ENCODE measurements around the gene PRR18.

The PRR18 gene

DNA sequence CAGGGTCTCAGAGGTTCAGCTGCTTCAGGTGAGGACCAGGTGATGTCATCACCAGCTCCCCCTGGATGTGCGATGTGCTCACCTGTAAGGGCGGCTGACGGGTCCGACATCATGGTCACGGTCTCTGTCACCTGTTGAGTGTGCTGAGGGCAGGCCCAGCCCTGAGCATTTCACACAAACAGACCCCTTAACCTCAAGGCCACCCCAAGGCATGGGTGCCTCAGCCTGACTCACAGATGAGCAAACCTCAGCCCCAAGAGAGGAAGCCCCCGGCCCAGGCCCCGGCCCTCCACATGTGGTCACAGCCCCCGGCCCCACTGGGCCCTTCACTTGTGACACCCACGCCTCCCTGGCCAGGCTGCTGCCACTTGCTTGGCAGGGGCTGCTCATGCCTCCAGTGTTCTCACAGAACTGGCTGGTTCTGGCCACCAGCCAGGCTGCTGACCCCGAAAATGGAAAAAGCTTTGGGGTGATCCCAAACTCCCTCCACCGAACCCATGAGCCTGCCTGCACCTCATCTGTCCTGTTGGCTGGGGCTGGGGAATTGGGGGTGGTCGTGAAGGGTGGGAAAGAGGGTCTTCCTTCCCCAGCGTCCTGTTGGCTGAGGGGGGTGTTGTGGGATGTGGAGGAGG is 33.3 kb downstream of the PRR18 start:
- DNase-seq (ENCODE audit: low spot score): no peak

DNA sequence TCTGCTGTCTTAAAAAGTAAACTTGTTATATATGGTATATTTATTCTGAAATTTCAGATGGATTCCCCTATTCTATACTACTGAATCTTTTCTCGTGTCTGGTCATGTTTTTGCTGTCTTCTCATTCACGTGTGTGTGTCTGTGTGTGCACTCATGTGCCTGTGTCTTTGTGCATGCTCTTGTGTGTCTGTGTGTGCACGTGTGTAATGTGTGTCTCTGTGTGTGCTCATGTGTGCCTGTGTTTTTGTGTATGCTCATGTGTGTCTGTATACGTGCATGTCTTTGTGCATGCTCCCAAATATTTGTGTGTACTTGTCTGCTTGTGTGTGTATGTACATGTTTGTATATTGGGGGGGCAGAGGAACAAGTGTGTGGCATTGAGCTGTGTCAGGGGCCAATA is 34.0 kb downstream of the PRR18 start:
- no peak for DNase-seq (ENCODE audit: low spot score)

DNA sequence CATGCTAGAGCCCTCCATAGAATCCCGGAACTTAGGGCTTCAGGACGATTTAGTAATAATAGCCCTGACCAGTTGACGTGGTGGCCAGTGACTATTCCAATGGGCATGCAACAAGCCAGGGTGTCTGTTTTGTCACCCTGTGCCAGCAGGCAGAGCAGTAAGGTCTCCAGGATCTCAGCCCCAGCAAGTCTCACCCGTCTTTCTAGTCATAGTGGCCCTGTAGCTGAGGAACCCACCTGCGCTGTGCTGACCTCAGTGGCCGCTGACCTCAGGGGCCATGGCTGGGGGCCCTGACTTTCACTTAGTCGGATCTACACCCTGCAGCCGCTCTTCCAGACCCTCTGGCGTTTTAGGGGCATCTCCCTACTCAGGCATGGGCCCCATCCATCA is 36.8 kb downstream of the PRR18 start:
- DNase-seq (ENCODE audit: low spot score): no peak

DNA sequence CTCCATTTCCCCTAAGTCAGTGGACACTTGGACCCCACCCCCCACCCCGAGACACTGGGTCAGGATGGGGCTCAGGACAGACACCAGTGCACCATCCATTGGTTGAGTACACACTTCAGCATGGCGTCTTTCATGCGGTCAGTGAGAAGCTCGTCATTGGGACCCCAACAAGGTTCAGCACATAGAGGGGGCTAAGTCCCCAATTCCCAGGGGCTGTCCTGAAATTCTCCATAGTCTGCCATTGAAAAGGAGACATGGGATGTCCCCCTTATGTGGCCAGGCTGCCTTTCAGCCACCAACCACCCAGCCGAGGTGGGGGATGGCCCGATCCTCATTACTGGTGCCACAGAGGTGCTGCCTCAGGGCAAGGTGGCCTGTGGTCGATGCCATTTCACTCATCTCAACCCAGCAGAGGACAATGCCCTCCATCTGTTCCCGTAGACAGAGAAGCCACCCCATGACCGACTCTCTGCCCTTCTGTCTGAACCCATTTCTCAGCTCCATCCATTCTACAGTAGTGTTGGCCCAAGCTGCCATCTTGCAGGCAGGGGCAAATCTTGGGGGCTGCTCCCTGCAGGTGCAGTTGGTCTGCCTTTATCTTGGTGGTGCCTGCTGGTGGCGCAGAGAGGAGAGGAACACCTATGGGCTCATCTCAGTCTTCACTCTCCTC is 37.4 kb downstream of the PRR18 start:
- DNase-seq (ENCODE audit: low spot score): no peak

DNA sequence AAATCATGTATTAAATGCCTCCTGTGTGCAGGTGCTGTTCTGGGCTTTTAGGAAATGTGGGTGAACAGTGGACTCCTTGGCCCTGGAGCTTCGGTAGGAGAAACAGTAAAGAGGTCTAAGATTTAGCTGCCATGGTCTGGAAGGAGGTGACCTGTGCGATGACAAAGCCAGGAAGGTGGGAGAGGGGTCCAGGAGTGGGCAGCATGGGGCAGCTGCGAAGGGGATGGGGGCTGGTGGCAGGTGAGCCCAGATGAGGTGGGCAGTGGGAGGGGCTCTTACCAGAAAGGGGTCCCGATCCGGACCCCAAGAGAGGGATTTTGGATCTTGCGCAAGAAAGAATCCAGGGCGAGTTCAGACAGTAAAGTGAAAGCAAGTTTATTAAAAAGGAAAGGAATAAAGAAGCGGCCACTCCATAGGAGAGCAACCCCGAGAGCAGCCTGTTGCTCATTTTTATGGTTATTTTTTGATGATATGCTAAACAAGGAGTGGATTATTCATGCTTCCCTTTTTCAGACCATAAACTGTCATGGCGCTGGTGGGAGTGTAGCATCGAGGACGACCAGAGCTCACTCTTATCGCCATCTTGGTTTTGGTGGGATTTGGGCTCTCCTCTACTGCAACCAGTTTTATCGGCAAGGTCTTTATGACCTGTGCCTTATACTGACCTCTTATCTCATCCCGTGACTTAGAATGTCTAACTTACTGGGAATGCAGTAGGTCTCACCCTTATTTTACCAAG is 38.7 kb downstream of the PRR18 start:
- DNase-seq (ENCODE audit: low spot score): no peak

DNA sequence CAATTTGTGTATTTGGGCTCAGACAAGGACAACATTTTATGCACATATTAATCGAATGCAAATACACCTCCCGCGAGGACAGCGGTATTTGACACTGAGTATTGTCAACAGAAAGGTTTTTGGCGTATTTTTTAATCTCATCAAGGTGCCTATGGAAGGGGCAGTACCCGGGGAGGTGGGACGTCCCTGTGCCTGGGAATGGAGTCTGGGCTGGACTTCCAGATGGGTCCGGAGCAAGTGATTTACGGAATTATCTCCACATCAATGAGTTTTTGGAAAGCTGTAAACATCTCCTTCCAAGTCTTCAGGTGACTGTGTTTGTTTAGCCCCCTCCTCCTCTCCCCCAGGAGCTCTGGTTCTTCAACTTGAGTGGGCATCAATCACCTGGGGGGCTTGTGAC is 39.8 kb downstream of the PRR18 start:
- no peak for DNase-seq (ENCODE audit: low spot score)

DNA sequence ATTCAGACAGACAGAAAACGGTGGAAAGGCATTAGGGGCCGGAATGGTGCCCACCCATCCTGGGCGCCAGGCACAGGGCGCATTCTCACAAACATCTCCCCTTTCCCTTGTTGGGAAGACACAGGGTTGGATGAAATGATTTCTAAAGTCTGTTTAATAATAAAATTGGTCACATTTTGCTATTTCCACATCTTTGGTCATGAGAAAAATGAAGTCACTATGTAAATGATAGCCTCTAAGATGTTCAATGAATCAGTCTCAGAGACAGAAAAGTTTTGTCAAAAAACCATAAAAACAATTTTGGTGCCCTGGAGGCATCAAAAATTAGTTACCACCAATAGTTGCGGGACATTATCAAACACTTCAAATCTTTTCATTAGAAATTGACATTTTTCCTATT is 40.7 kb downstream of the PRR18 start:
- no peak for DNase-seq (ENCODE audit: low spot score)

DNA sequence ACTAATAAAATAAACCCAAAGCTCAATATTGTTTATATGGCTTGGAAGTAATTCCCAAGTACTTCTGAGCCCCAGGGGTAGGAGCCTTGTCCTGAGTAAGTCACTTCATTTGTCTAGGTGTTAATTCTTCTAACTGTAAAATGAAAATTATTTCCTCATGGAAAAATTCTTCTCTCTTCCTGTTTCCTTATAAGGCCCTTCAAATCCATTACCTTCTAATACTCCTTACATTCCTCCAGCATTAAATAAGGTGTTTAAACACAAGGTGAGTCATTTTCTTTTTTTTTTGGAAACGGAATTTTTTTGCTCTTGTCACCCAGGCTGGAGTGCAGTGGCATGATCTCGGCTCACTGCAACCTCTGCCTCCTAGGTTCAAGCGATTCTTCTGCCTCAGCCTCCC is 41.9 kb downstream of the PRR18 start:
- no peak for DNase-seq (ENCODE audit: low spot score)

DNA sequence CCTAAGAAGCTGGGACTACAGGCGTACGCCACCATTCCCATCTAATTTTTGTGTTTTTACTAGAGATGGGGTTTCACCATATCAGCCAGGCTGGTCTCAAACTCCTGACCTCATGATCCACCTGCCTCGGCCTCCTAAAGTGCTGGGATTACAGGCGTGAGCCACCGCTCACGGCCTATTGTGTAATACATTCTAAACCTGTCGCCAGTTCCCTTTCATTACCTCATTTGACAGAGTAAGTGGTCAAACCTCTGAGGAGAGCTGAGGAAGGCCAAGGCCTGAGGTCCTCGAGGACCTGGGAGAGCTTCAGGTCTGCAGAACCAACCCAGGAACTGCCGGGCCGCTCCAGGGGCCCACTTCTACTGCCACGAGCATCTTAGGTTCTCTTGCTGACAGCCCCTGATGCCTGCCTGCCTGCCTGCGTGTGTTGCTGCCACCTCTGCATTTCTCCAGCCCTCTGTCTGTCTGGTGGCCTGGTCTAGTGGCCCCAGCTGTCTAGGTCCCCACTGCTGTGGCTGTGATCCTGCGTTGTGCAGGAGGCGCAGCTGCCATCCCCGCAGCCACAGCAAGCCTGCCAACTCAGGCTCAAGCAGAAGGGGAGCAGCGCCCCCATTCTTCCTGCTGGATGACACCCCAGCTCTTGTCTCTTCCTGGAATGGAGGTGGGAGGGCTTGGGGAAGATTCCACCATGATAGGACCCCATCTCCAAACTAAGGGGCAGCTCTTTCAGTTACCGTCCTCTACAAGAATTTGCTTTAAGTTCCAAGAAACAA is 45.3 kb downstream of the PRR18 start:
- DNase-seq (ENCODE audit: low spot score): no peak

DNA sequence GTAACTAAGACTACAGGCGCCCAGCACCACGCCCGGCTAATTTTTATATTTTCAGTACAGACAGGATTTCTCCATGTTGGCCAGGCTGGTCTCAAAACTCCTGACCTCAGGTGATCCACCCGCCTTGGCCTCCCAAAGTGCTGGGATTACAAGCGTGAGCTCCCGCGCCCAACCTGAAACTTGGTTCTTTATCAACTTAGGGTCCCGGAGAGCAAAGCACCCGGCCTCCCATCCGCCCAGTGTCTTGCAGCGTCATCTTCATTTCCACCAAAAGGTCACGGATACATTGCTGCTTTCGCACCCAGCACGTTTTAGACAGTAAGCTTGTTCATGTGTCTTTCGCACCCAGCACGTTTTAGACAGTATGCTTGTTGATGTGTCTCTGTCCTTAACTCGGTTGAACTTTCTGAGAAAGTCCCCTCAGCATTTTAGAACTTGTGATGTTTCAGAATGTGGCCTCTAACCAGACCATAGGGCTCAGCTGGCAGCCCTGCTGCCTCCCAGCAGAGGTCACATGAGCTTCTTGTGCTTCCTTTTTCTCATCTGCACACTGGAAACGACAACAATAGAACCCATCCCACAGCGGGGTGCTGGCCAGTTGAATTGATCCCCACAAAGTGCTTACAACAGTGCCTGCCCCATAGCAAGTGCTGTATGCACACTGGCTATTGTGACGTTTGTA is 48.8 kb downstream of the PRR18 start:
- no peak for DNase-seq (ENCODE audit: low spot score)

DNA sequence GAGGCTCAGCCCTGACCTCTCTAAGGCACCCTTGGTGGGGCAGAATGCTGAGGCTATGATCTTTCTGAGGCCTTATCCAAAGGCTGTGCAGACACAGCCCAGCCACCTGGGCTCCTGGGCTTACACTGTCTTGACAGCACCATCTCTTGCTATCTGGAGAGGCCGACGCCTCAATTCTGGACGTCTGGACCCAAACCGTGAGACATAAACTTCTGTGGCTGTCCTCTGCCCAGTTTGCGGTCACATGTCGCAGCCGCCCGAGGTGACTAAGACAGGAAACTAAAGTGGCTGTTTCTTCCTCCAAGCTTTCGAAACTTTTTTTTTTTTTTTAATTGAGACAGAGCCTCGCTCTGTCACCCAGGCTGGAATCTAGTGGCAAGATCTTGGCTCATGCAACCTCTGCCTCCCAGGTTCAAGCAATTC is 49.3 kb downstream of the PRR18 start:
- no peak for DNase-seq (ENCODE audit: low spot score)

DNA sequence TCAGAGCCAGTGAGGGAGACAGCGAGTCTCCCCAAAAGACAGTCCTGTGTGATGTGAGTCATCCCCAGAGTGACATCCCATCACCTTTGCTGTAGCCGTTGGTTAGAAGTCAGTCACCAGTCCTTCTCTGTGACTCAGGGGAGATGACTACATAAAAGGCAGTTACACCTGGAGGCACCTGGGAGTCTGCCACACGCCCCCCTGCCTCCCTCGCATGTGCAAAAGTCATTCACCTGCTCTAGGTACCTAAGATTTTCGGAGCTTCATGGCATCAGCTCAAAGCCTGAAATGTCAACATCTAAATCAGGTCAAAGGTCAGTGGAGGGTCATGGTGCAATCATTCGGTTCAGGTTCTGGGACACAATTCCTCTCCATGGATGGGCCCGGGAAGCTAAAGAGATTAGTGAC is 50.3 kb downstream of the PRR18 start:
- no peak for DNase-seq (ENCODE audit: low spot score)
